ENCODE data around the gene FAM20B. TPM values are rescaled to one million over a fixed set of nuclear protein-coding genes. Genes with fewer than 3 reads are reported as not detected.
A peak's percentile ranks its signal among the peaks of the same experiment; 100 is the strongest.

Gene FAM20B
- total and polyA plus RNA-seq, 5 donors from 2014 or later, result 4.2 to 14.1 (median 8.1) TPM

DNA sequence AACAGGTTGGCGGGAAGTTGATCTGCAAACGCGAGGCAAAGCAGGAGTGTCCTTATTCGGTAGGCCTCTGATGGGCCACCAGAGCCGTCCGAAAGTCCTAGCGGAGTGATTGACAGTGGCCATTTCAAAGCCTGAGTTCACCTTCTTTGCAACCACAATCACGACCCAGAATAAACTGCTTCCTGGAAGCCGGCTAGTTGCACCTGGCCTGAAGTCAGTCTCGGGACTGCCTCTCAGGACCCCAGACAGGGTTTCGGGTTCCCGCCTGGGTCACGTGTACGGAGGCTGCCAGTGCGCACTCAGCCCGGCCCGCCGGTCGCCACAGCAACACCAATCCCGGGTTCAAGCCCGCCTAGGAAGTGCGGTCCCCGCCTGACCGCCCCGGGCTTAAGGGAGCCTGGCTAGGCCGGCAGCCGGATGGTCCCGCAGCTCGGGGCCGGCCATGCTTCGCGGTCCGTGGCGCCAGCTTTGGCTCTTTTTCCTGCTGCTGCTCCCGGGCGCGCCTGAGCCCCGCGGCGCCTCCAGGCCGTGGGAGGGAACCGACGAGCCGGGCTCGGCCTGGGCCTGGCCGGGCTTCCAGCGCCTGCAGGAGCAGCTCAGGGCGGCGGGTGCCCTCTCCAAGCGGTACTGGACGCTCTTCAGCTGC, 56.1 kb downstream of the FAM20B start, which contains the start of gene TOR3A:
Gene TOR3A (plus strand): TSS at position 384 of the 646 bp plus-strand sequence. CDS start 59 bp downstream, at position 443.
- Histone ChIP-seq H3K27ac (ENCODE audit: insufficient read depth, low read length, poor library complexity, severe bottlenecking) (peak within 1 kb of the TSS; percentile 85), H3K9me3 (ENCODE audit: control insufficient read depth in 2 of 2, low read length in 2 of 2) (no peaks in the 10 kb centered on the region), H3K36me3 (ENCODE audit: control insufficient read depth, insufficient read depth, low read length) (peaks cover 6% of the 10 kb centered on the region), H3K4me3 (ENCODE audit: low read depth, low read length) (peak within 1 kb of the TSS; percentile 92), H3K4me1 (ENCODE audit: control insufficient read depth, insufficient read depth, low read length, poor library complexity, severe bottlenecking) (peaks cover 25% of the 10 kb centered on the region), H3K27me3 (ENCODE audit: control insufficient read depth, insufficient read depth, low read length) (no peaks in the 10 kb centered on the region)
- H3K36me3 Mint-ChIP-seq, result no peaks in the 10 kb centered on the region
- peaks cover 19 to 35% (median 25%) of the 10 kb centered on the region in 4 donors for H3K4me1 Mint-ChIP-seq
- no peaks in the 10 kb centered on the region for H3K9me3 Mint-ChIP-seq
- peak within 1 kb of the TSS; percentile 94 to 97 (median 97) for H3K27ac Mint-ChIP-seq
- peak within 1 kb of the TSS; percentile 95 to 99 (median 96) for H3K4me3 Mint-ChIP-seq
- DNase-seq, result peak; percentile 67 to 89 (median 72)
- ATAC-seq (ENCODE audit: low read depth in 2 of 2), result peak; percentile 75 to 79
- no peaks in the 10 kb centered on the region for H3K27me3 Mint-ChIP-seq

GRCh38 chr1:179082333-179082998, 56.8 kb downstream of the FAM20B start:
- peak; percentile 12 to 14 for ATAC-seq (ENCODE audit: low read depth in 2 of 2)
- no peaks in the 10 kb centered on the region for H3K27me3 ChIP-seq (ENCODE audit: control insufficient read depth, insufficient read depth, low read length)
- peaks cover 20 to 37% (median 27%) of the 10 kb centered on the region in 4 donors for H3K4me1 Mint-ChIP-seq
- H3K9me3 ChIP-seq (ENCODE audit: control insufficient read depth in 2 of 2, low read length in 2 of 2), result no peaks in the 10 kb centered on the region
- no peaks in the 10 kb centered on the region for H3K36me3 Mint-ChIP-seq
- peaks cover 25% of the 10 kb centered on the region for H3K4me1 ChIP-seq (ENCODE audit: control insufficient read depth, insufficient read depth, low read length, poor library complexity, severe bottlenecking)
- H3K27me3 Mint-ChIP-seq, result no peaks in the 10 kb centered on the region
- no peaks in the 10 kb centered on the region for H3K9me3 Mint-ChIP-seq
- peaks cover 6% of the 10 kb centered on the region for H3K36me3 ChIP-seq (ENCODE audit: control insufficient read depth, insufficient read depth, low read length)
- peak overlapping the region; percentile 95 to 99 (median 96) for H3K4me3 Mint-ChIP-seq
- peak; percentile 25 to 35 (median 33) for DNase-seq
- H3K4me3 ChIP-seq (ENCODE audit: low read depth, low read length), result peak overlapping the region; percentile 92
- peak overlapping the region; percentile 94 to 97 (median 97) for H3K27ac Mint-ChIP-seq
- H3K27ac ChIP-seq (ENCODE audit: insufficient read depth, low read length, poor library complexity, severe bottlenecking), result peak overlapping the region; percentile 85

DNA sequence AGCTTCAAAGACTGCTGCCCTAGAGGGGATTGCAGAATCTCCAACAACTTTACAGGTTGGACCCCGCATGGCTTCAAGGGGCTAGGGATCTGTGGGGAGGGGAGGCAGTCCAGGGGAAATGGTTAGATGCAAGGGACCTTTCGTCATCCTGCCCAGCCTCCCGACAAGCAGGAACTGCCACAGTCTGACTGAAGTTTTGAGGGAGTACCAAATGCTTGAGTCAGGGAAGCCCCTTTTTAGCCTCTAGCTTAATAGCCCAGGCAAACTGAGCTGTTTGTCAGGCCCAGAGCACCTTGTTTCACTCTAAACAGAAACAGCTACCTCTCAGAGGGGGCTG, 57.3 kb downstream of the FAM20B start:
- Mint-ChIP-seq H3K4me1 (peaks cover 20 to 37% (median 27%) of the 10 kb centered on the region in 4 donors), H3K9me3 (no peaks in the 10 kb centered on the region), H3K36me3 (no peaks in the 10 kb centered on the region), H3K27ac (peak overlapping the region; percentile 94 to 97 (median 97)), H3K27me3 (no peaks in the 10 kb centered on the region), H3K4me3 (peak overlapping the region; percentile 95 to 99 (median 96))
- peak overlapping the region; percentile 85 for H3K27ac ChIP-seq (ENCODE audit: insufficient read depth, low read length, poor library complexity, severe bottlenecking)
- no peak for ATAC-seq (ENCODE audit: low read depth in 2 of 2)
- peak overlapping the region; percentile 84 for H3K4me3 ChIP-seq (ENCODE audit: low read depth, low read length)
- DNase-seq, result peak in 2 of 3 donors; percentile 13 to 41
- peaks cover 6% of the 10 kb centered on the region for H3K36me3 ChIP-seq (ENCODE audit: control insufficient read depth, insufficient read depth, low read length)
- peaks cover 25% of the 10 kb centered on the region for H3K4me1 ChIP-seq (ENCODE audit: control insufficient read depth, insufficient read depth, low read length, poor library complexity, severe bottlenecking)
- no peaks in the 10 kb centered on the region for H3K27me3 ChIP-seq (ENCODE audit: control insufficient read depth, insufficient read depth, low read length)
- H3K9me3 ChIP-seq (ENCODE audit: control insufficient read depth in 2 of 2, low read length in 2 of 2), result no peaks in the 10 kb centered on the region

GRCh38 chr1:179083533-179083932, 57.8 kb downstream of the FAM20B start:
- peak overlapping the region; percentile 85 for H3K27ac ChIP-seq (ENCODE audit: insufficient read depth, low read length, poor library complexity, severe bottlenecking)
- peaks cover 20 to 37% (median 27%) of the 10 kb centered on the region in 4 donors for H3K4me1 Mint-ChIP-seq
- peak overlapping the region; percentile 77 to 97 (median 84) for H3K27ac Mint-ChIP-seq
- DNase-seq (peak in 2 of 3 donors; percentile 11 to 20), ATAC-seq (ENCODE audit: low read depth in 2 of 2) (no peak)
- no peaks in the 10 kb centered on the region for H3K9me3 Mint-ChIP-seq
- H3K27me3 Mint-ChIP-seq, result no peaks in the 10 kb centered on the region
- peaks cover 25% of the 10 kb centered on the region for H3K4me1 ChIP-seq (ENCODE audit: control insufficient read depth, insufficient read depth, low read length, poor library complexity, severe bottlenecking)
- no peaks in the 10 kb centered on the region for H3K27me3 ChIP-seq (ENCODE audit: control insufficient read depth, insufficient read depth, low read length)
- H3K36me3 Mint-ChIP-seq, result no peaks in the 10 kb centered on the region
- H3K4me3 ChIP-seq (ENCODE audit: low read depth, low read length), result peak overlapping the region; percentile 37
- H3K4me3 Mint-ChIP-seq, result peak overlapping the region; percentile 95 to 99 (median 96)
- peaks cover 9% of the 10 kb centered on the region for H3K36me3 ChIP-seq (ENCODE audit: control insufficient read depth, insufficient read depth, low read length)
- no peaks in the 10 kb centered on the region for H3K9me3 ChIP-seq (ENCODE audit: control insufficient read depth in 2 of 2, low read length in 2 of 2)

GRCh38 chr1:179087665-179088064, 62.0 kb downstream of the FAM20B start:
- Mint-ChIP-seq H3K36me3 (peaks cover 9% of the 10 kb centered on the region), H3K27ac (no peak overlapping the region), H3K27me3 (no peaks in the 10 kb centered on the region), H3K9me3 (no peaks in the 10 kb centered on the region), H3K4me3 (no peak overlapping the region), H3K4me1 (peaks cover 4 to 22% (median 14%) of the 10 kb centered on the region in 4 donors)
- H3K4me3 ChIP-seq (ENCODE audit: low read depth, low read length), result no peak overlapping the region
- no peak overlapping the region for H3K27ac ChIP-seq (ENCODE audit: insufficient read depth, low read length, poor library complexity, severe bottlenecking)
- ATAC-seq (ENCODE audit: low read depth in 2 of 2), result no peak
- H3K4me1 ChIP-seq (ENCODE audit: control insufficient read depth, insufficient read depth, low read length, poor library complexity, severe bottlenecking), result peaks cover 6% of the 10 kb centered on the region
- no peak for DNase-seq
- peaks cover 34% of the 10 kb centered on the region for H3K36me3 ChIP-seq (ENCODE audit: control insufficient read depth, insufficient read depth, low read length)
- no peaks in the 10 kb centered on the region for H3K27me3 ChIP-seq (ENCODE audit: control insufficient read depth, insufficient read depth, low read length)
- H3K9me3 ChIP-seq (ENCODE audit: control insufficient read depth in 2 of 2, low read length in 2 of 2), result no peaks in the 10 kb centered on the region

- peaks cover 3 to 10% (median 4%) of the 10 kb centered on the region in 4 donors for H3K4me1 Mint-ChIP-seq
- Histone ChIP-seq H3K4me1 (ENCODE audit: control insufficient read depth, insufficient read depth, low read length, poor library complexity, severe bottlenecking) (no peaks in the 10 kb centered on the region), H3K36me3 (ENCODE audit: control insufficient read depth, insufficient read depth, low read length) (peaks cover 50% of the 10 kb centered on the region), H3K4me3 (ENCODE audit: low read depth, low read length) (no peak overlapping the region), H3K27me3 (ENCODE audit: control insufficient read depth, insufficient read depth, low read length) (no peaks in the 10 kb centered on the region), H3K9me3 (ENCODE audit: control insufficient read depth in 2 of 2, low read length in 2 of 2) (no peaks in the 10 kb centered on the region), H3K27ac (ENCODE audit: insufficient read depth, low read length, poor library complexity, severe bottlenecking) (no peak overlapping the region)
- peaks cover 23% of the 10 kb centered on the region for H3K36me3 Mint-ChIP-seq
- no peaks in the 10 kb centered on the region for H3K27me3 Mint-ChIP-seq
- no peak overlapping the region for H3K4me3 Mint-ChIP-seq
- H3K9me3 Mint-ChIP-seq, result no peaks in the 10 kb centered on the region
- ATAC-seq (ENCODE audit: low read depth in 2 of 2), result no peak
- no peak for DNase-seq
- H3K27ac Mint-ChIP-seq, result peak overlapping the region in 2 of 3 donors; percentile 26 to 42
These were observed 64.3 kb downstream of the FAM20B start for GRCh38 chr1:179089827-179090482.

DNA sequence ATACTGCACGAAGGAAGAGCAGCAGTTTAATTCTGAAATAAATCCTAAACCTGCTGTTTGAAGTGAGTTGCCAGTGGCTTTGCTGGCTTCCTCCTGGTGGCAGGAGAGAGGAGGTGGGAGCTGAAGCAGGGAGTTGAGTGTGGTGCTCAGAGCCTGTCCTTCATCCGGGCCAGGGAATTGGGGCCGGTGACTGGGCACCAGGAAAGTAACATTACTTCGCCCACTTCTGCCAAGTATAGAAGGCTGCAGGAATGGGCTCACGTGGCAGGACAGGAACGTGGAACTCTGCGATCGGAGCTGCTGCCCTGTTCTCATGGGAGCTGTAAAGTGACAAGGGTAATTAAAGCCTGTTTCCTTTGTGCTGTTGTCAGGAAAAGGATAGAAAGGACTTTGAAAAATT, 64.8 kb downstream of the FAM20B start:
- H3K27ac Mint-ChIP-seq, result peak overlapping the region; percentile 9 to 42 (median 26)
- H3K4me3 Mint-ChIP-seq, result no peak overlapping the region
- H3K4me1 ChIP-seq (ENCODE audit: control insufficient read depth, insufficient read depth, low read length, poor library complexity, severe bottlenecking), result no peaks in the 10 kb centered on the region
- ATAC-seq (ENCODE audit: low read depth in 2 of 2) (no peak), DNase-seq (no peak)
- no peaks in the 10 kb centered on the region for H3K27me3 Mint-ChIP-seq
- peaks cover 25% of the 10 kb centered on the region for H3K36me3 Mint-ChIP-seq
- H3K9me3 Mint-ChIP-seq, result no peaks in the 10 kb centered on the region
- H3K36me3 ChIP-seq (ENCODE audit: control insufficient read depth, insufficient read depth, low read length), result peaks cover 56% of the 10 kb centered on the region
- H3K27ac ChIP-seq (ENCODE audit: insufficient read depth, low read length, poor library complexity, severe bottlenecking), result no peak overlapping the region
- no peaks in the 10 kb centered on the region for H3K27me3 ChIP-seq (ENCODE audit: control insufficient read depth, insufficient read depth, low read length)
- H3K9me3 ChIP-seq (ENCODE audit: control insufficient read depth in 2 of 2, low read length in 2 of 2), result no peaks in the 10 kb centered on the region
- peaks cover 3 to 10% (median 4%) of the 10 kb centered on the region in 4 donors for H3K4me1 Mint-ChIP-seq
- H3K4me3 ChIP-seq (ENCODE audit: low read depth, low read length), result no peak overlapping the region
